ENCODE results near the gene YES1.
A peak's percentile ranks its signal among the peaks of the same experiment; 100 is the strongest.
"Not testable (repeated sequence)": the region's sequence is repeated elsewhere in the genome, so short reads cannot be mapped to it uniquely, and the experiment has no call there.

YES1 gene

DNA sequence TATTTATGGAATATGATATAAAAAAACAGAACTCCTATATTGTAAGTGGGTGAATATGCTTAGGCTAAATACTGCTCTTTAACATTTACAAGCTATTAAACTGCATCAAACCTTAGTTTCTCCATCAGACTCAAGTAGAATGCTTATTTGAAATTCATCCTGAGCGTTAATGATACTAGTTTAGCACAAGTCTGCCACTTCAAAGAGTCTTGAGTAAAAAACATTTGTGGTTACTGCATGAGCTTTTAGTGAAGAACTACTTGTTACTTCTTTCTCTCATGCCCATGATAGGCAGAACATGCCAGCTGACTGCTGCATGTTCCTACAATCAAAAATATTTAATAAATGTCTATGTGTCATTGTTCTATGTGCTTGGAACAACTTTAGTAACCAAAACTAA lies 12.1 kb downstream of the YES1 start:
- peaks cover 13% of the 10 kb centered on the region; the same call in 1 of the 2 replicates for H3K36me3 ChIP-seq
- peaks cover 96% of the 10 kb centered on the region for H4K20me1 ChIP-seq
- H3K4me2 ChIP-seq = no peak overlapping the region
- peaks cover under 1% of the 10 kb centered on the region; the same call in 1 of the 2 replicates for H3K4me1 ChIP-seq
- H3K27ac ChIP-seq = no peak overlapping the region
- H3K9me3 ChIP-seq = peaks cover 7% of the 10 kb centered on the region
- no peaks in the 10 kb centered on the region for H3K27me3 ChIP-seq
- no peak for TF ChIP-seq Cebpa-rat (IDR thresholded peaks at IDR 0.05)
- no peak overlapping the region for H3K9ac ChIP-seq
- H3K4me3 ChIP-seq = no peak overlapping the region

DNA sequence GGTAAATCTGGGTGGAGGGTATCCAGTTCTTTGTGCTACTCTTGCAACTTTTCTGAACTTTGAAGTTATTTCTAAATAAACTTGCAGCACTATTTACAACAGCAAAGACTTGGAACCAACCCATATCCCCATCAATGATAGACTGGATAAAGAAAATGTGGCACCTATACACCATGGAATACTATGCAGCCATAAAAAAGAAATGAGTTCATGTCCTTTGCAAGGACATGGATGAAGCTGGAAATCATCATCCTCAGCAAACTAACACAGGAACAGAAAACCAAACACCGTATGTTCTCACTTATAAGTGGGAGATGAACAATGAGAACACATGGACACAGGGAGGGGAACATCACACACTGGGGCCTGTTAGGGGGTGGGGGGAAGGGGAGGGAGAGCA lies 16.7 kb downstream of the YES1 start:
- H3K4me2 ChIP-seq = not testable (repeated sequence)

DNA sequence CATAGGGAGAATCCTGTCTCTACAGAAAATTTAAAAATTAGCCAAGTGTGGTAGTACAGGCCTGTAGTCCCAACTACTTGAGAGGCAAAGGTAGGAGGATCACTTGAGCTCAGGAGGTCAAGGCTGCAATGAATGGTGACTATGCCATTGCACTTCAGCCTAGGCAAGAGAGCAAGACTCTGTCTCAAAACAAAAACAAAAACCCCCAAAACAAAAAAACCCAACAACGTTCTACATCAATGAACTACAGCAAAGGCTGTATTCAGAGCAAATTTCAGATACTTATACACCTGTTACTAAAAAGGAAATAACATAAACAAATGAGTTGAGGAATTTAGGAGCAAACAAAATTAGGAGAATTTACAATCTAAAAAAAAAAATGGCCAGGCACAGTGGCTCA lies 22.6 kb downstream of the YES1 start:
- no peak overlapping the region for H3K27ac ChIP-seq
- no peaks in the 10 kb centered on the region for H3K27me3 ChIP-seq
- H3K4me1 ChIP-seq = peaks cover 19% of the 10 kb centered on the region
- no peak overlapping the region for H3K4me3 ChIP-seq
- no peak overlapping the region for H3K9ac ChIP-seq
- no peak for TF ChIP-seq Cebpa-rat (IDR thresholded peaks at IDR 0.05)
- H4K20me1 ChIP-seq = peaks cover 94% of the 10 kb centered on the region
- H3K9me3 ChIP-seq = peaks cover under 1% of the 10 kb centered on the region
- H3K36me3 ChIP-seq = peaks cover 5% of the 10 kb centered on the region; the same call in 1 of the 2 replicates
- no peak overlapping the region for H3K4me2 ChIP-seq

More for the DNA sequence above, 16.7 kb downstream of the YES1 start:
- not testable (repeated sequence) for H3K27me3 ChIP-seq, H3K4me1 ChIP-seq, H3K9ac ChIP-seq, H3K4me3 ChIP-seq, H3K27ac ChIP-seq
- H3K9me3 ChIP-seq = peaks cover 13% of the 10 kb centered on the region
- H4K20me1 ChIP-seq = peaks cover 95% of the 10 kb centered on the region
- peaks cover 19% of the 10 kb centered on the region; the same call in 1 of the 2 replicates for H3K36me3 ChIP-seq

DNA sequence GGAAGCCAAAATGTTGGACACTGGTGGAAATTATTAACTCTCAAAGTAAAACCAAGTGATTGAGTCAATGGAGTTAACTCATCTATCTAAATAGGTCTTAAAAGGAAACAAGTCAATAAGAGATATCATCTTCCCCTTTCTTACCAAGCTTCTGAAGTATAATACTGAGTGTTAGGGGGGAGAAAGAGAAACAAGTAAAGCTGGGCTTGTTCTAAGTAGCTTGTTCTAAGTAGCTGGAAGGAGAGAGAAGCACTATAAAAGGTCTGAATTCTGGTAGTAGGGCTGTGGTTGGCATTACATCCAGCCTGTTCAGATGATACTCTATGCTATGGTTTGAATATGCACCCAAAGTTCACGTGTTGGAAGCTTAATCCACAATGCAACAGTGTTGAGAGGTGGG lies 26.8 kb downstream of the YES1 start:
- peaks cover 19% of the 10 kb centered on the region for H3K4me1 ChIP-seq
- H3K4me3 ChIP-seq = no peak overlapping the region
- H4K20me1 ChIP-seq = peaks cover 91% of the 10 kb centered on the region
- H3K9ac ChIP-seq = no peak overlapping the region
- H3K9me3 ChIP-seq = no peaks in the 10 kb centered on the region
- no peak for TF ChIP-seq Cebpa-rat (IDR thresholded peaks at IDR 0.05)
- peak overlapping the region; percentile 64; the same call in 1 of the 2 replicates for H3K4me2 ChIP-seq
- no peaks in the 10 kb centered on the region for H3K27me3 ChIP-seq
- no peak overlapping the region for H3K27ac ChIP-seq
- no peaks in the 10 kb centered on the region for H3K36me3 ChIP-seq

DNA sequence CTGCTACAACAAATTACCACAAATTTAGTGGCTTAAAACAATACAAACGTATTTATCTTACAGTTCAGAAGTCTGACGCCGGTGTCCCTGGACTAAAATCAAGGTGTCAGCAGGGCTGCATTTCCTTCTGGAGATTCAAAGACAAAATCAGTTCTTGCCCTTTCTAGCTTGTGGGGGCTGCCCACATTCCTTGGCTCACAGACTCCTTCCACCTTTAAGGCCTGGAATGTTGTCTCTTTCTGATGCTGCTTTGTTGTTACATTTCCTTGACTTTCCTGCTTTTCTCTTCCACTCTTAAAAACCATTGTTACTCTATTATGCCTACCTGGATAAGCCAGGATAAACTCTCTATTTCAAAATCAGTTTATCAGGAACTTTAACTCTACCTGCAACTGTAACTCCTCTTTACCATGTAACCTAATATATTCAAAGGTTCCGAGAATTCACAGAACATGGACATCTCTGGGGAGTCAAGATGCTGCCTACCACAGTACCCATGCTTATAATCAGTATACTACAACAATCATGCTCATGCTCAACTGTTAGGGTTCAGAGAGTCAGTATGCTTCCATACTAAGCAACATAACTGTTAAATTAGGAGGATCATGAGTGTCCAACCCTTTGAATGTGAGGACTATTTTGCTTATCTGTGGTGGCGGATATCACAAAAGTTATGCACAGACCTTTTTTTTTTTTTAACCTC lies 27.4 kb downstream of the YES1 start:
- peaks cover 19% of the 10 kb centered on the region for H3K4me1 ChIP-seq
- H3K4me3 ChIP-seq = no peak overlapping the region

DNA sequence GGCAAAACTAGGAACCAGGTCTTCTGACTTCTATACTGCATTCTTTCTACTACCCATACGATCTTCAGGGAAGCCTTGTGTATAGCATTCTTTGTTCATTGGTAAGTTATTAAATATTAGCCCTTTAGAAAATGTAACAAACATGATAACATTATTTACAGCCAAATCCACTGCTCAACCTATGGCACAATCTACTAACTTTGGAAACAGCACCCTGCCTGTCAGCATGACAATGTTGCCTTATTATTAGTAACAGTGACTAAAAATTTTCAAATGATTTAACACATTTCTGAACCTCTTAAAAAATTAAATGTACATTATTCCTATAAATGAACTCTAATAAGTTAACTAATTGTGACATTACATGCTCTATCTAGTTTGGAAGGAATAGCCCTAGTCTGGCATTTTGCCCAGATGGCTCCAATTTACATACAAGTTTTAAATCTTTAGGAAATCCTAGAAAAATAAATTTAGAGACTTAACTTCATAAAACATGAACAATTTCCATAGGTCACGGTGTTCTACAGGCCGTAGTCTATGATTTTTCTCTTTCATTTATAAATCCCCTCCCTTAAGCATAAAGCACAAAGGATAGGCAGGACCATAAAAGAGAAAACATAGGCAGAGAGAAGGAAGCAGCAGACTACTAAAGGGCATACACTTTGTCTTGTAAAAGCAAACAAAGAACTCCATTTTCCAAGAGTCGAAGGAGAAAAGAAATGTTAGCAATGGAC lies 33.7 kb downstream of the YES1 start:
- no peak overlapping the region for H3K27ac ChIP-seq
- peaks cover 16% of the 10 kb centered on the region; the same call in 1 of the 2 replicates for H3K36me3 ChIP-seq
- no peak for TF ChIP-seq Cebpa-rat (IDR thresholded peaks at IDR 0.05)
- no peaks in the 10 kb centered on the region for H3K9me3 ChIP-seq
- H3K4me1 ChIP-seq = no peaks in the 10 kb centered on the region
- H3K4me2 ChIP-seq = no peak overlapping the region
- no peaks in the 10 kb centered on the region for H3K27me3 ChIP-seq
- no peak overlapping the region for H3K4me3 ChIP-seq
- H4K20me1 ChIP-seq = peaks cover 93% of the 10 kb centered on the region
- no peak overlapping the region for H3K9ac ChIP-seq

More for the DNA sequence above, 27.4 kb downstream of the YES1 start:
- no peak overlapping the region for H3K4me2 ChIP-seq
- H3K27me3 ChIP-seq = no peaks in the 10 kb centered on the region
- H3K27ac ChIP-seq = no peak overlapping the region
- H4K20me1 ChIP-seq = peaks cover 91% of the 10 kb centered on the region
- no peak overlapping the region for H3K9ac ChIP-seq
- TF ChIP-seq Cebpa-rat (IDR thresholded peaks at IDR 0.05) = no peak
- no peaks in the 10 kb centered on the region for H3K36me3 ChIP-seq
- no peaks in the 10 kb centered on the region for H3K9me3 ChIP-seq

DNA sequence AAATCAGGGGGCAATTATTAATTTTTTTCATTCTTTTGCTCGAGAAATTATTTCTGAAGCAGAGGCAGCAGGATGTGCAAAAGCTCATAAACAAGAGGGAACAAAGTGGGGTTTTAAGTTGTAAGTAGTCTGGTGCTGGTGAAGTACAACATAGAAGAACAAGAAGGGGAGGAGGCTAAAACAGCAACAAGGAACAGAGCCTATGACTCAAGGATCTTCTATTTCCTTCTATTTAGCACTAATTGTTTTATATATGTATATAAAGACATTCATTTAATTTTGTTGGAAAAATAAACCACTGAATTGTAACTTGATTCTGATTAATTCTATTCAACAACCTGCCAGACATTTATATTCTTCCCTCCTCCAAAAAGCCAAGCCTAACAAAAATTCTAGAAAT lies 35.0 kb downstream of the YES1 start:
- H4K20me1 ChIP-seq = peaks cover 94% of the 10 kb centered on the region
- no peak for TF ChIP-seq Cebpa-rat (IDR thresholded peaks at IDR 0.05)

DNA sequence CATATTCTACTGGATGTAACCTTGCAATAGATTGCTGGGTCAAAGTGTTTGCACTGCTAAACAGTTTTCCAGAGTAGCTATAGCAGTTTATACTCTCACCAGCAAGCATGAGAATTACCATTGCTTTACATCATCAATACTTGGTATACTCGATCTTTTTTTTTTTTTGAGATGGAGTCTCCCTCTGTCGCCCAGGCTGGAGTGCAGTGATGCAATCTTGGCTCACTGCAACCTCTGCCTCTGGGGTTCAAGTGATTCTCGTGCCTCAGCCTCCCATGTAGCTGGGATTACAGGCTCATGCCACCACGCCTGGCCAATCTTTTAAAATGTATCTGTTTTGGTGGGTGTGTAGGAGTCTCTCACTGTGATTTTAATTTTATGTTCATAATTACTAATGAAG lies 36.0 kb downstream of the YES1 start:
- H3K4me3 ChIP-seq, H3K9ac ChIP-seq, H3K27me3 ChIP-seq, H3K4me1 ChIP-seq, H3K27ac ChIP-seq, H3K9me3 ChIP-seq, H3K4me2 ChIP-seq: not testable (repeated sequence)
- H3K36me3 ChIP-seq = peaks cover 23% of the 10 kb centered on the region; the same call in 1 of the 2 replicates
- H4K20me1 ChIP-seq = peaks cover 94% of the 10 kb centered on the region

More for the DNA sequence above, 35.0 kb downstream of the YES1 start:
- Histone ChIP-seq H3K4me3 (no peak overlapping the region), H3K4me1 (no peaks in the 10 kb centered on the region), H3K4me2 (no peak overlapping the region), H3K9ac (no peak overlapping the region), H3K27ac (no peak overlapping the region), H3K9me3 (no peaks in the 10 kb centered on the region), H3K36me3 (peaks cover 16% of the 10 kb centered on the region; the same call in 1 of the 2 replicates), H3K27me3 (no peaks in the 10 kb centered on the region)

DNA sequence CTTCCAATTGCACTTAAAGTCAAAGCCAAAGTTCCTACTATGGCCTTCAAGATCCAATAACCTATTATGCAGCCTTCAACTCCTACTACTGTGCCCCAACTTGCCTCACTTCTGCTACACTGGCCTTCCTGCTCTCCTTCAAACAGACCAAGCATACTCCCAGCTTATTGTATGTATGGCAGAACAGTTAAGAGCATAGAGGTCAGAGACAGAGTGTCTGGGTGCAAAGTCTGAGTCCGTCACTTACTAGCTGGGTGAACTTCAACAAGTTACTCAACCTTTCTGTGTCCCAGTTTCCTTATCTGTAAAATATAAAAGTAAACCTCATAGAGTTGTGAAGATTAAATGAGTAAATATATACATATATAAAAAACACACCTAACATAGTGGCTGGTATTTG lies 37.2 kb downstream of the YES1 start:
- no peak overlapping the region for H3K27ac ChIP-seq
- H3K4me3 ChIP-seq = no peak overlapping the region
- peaks cover 94% of the 10 kb centered on the region for H4K20me1 ChIP-seq
- no peak overlapping the region for H3K9ac ChIP-seq
- no peaks in the 10 kb centered on the region for H3K27me3 ChIP-seq
- H3K36me3 ChIP-seq = peaks cover 23% of the 10 kb centered on the region; the same call in 1 of the 2 replicates
- no peak for TF ChIP-seq Cebpa-rat (IDR thresholded peaks at IDR 0.05)
- H3K4me1 ChIP-seq = no peaks in the 10 kb centered on the region
- no peaks in the 10 kb centered on the region for H3K9me3 ChIP-seq
- no peak overlapping the region for H3K4me2 ChIP-seq

DNA sequence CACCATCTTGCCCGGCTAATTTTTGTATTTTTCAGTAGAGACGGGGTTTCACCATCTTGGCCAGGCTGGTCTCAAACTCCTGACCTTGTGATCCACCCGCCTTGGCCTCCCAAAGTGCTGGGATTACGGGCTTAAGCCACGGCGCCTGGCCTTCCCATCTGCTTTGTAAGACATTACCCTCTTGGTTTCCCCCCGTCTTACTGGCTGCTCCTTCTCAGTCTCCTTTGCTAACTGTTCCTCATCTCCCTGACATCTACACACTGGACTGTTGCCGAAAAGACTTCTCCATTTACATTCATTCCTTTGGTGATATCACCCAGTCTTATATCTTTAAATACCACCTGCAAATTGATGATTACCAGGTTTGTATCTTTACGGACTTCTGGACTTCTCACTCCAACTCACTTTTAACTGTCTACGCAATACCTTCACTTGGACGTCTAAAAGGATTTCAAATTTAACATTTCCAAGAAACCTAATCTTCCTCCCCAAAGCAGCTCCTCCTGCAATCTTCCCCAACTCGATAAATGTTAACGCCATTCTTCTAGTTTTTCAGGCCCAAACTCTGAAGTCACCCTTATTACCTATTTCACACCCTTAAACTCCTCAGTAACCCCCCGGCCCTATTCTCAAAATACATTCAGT lies 37.9 kb downstream of the YES1 start:
- Histone ChIP-seq H3K4me1 (no peaks in the 10 kb centered on the region), H3K9ac (no peak overlapping the region), H3K4me3 (no peak overlapping the region), H3K9me3 (no peaks in the 10 kb centered on the region), H4K20me1 (peaks cover 94% of the 10 kb centered on the region), H3K4me2 (no peak overlapping the region), H3K27me3 (no peaks in the 10 kb centered on the region), H3K27ac (no peak overlapping the region), H3K36me3 (peaks cover 23% of the 10 kb centered on the region; the same call in 1 of the 2 replicates)
- no peak for TF ChIP-seq Cebpa-rat (IDR thresholded peaks at IDR 0.05)

Data from BLaER1 (cell line).